KBM-7 (cell line): ENCODE measurements around the gene PCDHA2.
A peak's percentile ranks its signal among the peaks of the same experiment; 100 is the strongest.
"Not testable (repeated sequence)": the region's sequence is repeated elsewhere in the genome, so short reads cannot be mapped to it uniquely, and the experiment has no call there.

Source experiments
- DNase-seq: peaks from one replicate; pipeline ENCODE4 v3.0.0-alpha.2; 2015
- in situ Hi-C: fragments of 300-500 bp; cut with MboI; formaldehyde crosslinking; loops from 2 replicates; pipeline ENCODE4 v1.14.3; 2020; ENCODE audit warnings: low sequenced_read_pairs, low pct_unique_long_range_greater_than_20kb, mixed read lengths

PCDHA2 gene

DNA sequence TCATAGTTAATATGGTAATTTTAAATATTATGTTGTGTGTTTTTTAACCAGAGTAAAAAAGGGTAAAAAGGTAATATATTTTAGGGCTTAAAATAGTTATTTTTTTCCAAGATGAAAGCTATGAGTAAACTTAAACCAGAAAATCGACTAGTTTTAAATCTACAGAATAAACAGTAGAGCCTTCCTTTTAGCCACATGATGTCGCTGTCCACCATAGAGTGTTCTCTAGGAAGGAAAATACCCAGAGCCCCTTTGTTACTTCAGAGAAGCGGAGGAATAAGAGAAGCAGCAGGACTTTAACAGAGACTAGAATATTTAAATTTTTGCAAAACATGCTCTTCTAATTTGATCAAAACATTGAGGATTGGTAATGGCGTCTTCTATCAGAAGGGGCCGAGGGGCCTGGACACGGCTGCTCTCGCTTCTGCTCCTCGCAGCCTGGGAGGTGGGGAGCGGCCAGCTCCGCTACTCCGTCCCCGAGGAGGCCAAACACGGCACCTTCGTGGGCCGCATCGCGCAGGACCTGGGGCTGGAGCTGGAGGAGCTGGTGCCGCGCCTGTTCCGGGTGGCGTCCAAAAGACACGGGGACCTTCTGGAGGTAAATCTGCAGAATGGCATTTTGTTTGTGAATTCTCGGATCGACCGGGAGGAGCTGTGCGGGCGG lies at the start of gene PCDHA2:
Gene PCDHA2, plus strand, starts transcription at position 258 of the 664 bp plus-strand sequence.
- in situ Hi-C loops, result no loop called here
- peak; percentile 6 for DNase-seq

DNA sequence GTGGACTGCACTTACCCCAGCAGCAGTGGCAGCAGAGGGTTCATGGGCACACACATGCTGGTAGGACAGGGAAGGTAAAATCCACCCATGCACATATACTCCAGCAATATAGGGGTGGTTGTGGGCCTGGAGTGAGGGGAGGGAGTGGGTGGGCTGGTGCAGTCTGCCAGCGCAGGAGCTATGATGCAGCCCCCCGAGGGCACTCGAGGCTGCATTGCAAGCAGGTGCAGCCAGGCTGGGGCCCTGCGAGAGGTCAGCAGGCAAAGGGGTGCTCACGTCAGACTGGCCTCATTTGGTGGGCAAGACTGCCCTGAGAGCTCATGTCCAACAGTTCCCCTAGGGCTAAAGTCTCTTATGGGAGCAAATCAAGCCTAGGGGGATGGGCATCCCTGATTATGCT lies 41.1 kb upstream of the PCDHA2 start:
- in situ Hi-C loops, result no loop called here
- no peak for DNase-seq

- DNase-seq, result peak; percentile 15
- in situ Hi-C loops, result no loop called here
Observed at GRCh38 chr5:140764177-140764973, 30.3 kb upstream of the PCDHA2 start.

DNA sequence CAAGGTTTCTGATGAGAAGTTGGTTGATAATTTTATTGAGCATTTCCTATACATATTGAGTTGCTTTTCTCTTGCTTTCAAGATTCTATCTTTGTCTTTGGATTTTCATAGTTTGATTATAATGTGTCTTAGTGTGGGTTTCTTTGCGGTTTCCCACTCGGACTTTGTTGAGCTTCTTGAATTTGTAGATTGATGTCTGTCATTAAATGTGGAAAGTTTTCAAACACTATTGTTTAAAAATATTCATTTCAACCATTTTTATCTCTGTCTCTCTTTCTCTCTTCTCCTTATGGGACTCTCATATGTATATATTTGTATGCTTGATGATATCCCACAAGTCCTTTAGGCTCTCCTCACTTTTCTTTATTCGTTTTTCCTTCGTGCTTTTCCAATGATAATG lies 27.2 kb upstream of the PCDHA2 start:
- in situ Hi-C loops, result no loop called here
- no peak for DNase-seq

DNA sequence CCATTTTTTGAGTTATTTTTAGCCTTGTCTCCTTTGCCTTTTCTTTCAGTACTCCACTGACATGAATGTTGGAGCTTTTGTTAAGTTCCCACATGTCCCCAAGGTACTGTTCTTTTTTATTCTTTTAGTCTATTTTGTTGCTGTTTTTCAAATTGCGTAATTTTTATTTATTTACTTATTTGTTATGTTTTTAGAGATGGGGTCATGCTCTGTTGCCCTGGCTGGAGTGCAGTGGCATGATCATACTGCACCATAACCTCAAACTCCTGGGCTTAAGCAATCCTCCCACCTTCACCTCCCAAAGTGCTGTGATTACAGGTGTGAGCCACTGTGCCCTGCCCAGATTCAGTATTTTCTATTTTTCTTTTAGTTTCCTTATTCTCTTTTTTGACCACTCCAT lies 14.1 kb upstream of the PCDHA2 start:
- in situ Hi-C loops, result no loop called here
- DNase-seq, result no peak

GRCh38 chr5:140785905-140786686 lies 8.6 kb upstream of the PCDHA2 start, which contains the start of gene PCDHA1:
PCDHA1 (plus strand) TSS chr5:140786140.
- in situ Hi-C loops, result no loop called here
- DNase-seq, result peak; percentile 47

DNA sequence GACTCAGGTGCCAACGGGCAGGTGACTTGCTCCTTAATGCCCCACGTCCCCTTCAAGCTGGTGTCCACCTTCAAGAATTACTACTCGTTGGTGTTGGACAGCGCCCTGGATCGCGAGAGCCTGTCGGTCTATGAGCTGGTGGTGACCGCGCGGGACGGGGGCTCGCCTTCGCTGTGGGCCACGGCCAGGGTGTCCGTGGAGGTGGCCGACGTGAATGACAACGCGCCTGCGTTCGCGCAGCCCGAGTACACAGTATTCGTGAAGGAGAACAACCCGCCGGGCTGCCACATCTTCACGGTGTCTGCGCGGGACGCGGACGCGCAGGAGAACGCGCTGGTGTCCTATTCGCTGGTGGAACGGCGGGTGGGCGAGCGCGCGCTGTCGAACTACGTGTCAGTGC lies 7.2 kb upstream of the PCDHA2 start:
- in situ Hi-C loops, DNase-seq: not testable (repeated sequence)

DNA sequence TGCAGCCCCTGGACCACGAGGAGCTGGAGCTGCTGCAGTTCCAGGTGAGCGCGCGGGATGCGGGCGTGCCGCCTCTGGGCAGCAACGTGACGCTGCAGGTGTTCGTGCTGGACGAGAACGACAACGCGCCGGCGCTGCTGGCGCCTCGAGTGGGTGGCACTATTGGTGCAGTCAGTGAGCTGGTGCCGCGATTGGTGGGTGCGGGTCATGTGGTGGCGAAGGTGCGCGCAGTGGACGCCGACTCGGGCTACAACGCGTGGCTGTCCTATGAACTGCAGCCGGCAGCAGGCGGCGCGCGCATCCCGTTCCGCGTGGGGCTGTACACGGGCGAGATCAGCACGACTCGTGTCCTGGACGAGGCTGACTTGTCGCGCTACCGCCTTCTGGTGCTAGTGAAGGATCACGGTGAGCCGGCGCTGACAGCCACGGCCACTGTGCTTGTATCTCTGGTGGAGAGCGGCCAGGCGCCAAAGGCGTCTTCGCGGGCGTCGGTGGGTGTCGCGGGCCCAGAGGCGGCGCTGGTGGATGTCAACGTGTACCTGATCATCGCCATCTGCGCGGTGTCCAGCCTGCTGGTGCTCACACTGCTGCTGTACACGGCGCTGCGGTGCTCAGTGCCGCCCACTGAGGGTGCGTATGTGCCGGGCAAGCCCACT lies 6.7 kb upstream of the PCDHA2 start:
- DNase-seq, in situ Hi-C loops: not testable (repeated sequence)

GRCh38 chr5:140791089-140791488 lies 3.6 kb upstream of the PCDHA2 start:
- in situ Hi-C loops, result no loop called here
- no peak for DNase-seq

- in situ Hi-C loops, result no loop called here
- DNase-seq, result peak; percentile 23
Observed at GRCh38 chr5:140795259-140795641, 598 bp downstream of the PCDHA2 start.

GRCh38 chr5:140796072-140796717 lies 1.5 kb downstream of the PCDHA2 start:
- in situ Hi-C loops, DNase-seq: not testable (repeated sequence)

GRCh38 chr5:140796718-140797095 lies 2.1 kb downstream of the PCDHA2 start:
- in situ Hi-C loops, result no loop called here
- DNase-seq, result no peak

- in situ Hi-C loops, result no loop called here
- peak; percentile 75 for DNase-seq
Observed at GRCh38 chr5:140800816-140801493, 6.3 kb downstream of the PCDHA2 start, which contains the start of gene PCDHA3. PCDHA3 (plus strand) TSS chr5:140801057.

DNA sequence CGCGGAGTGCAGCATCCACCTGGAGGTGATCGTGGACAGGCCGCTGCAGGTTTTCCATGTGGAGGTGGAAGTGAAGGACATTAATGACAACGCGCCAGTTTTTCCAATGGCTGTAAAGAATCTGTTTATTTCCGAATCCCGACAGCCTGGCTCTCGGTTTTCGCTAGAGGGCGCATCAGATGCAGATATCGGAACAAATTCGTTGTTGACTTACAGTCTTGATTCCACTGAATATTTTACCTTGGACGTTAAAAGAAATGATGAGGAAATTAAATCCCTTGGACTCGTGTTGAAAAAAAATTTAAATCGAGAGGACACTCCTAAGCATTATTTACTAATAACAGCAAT lies 6.8 kb downstream of the PCDHA2 start:
- in situ Hi-C loops, result no loop called here
- peak; percentile 65 for DNase-seq

DNA sequence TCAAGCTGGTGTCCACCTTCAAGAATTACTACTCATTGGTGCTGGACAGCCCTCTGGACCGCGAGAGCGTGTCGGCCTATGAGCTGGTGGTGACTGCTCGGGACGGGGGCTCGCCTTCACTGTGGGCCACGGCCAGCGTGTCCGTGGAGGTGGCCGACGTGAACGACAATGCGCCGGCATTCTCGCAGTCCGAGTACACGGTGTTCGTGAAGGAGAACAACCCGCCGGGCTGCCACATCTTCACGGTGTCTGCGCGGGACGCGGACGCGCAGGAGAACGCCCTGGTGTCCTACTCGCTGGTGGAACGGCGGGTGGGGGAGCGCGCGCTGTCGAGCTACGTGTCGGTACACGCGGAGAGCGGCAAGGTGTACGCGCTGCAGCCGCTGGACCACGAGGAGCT lies 7.7 kb downstream of the PCDHA2 start:
- DNase-seq, in situ Hi-C loops: not testable (repeated sequence)

DNA sequence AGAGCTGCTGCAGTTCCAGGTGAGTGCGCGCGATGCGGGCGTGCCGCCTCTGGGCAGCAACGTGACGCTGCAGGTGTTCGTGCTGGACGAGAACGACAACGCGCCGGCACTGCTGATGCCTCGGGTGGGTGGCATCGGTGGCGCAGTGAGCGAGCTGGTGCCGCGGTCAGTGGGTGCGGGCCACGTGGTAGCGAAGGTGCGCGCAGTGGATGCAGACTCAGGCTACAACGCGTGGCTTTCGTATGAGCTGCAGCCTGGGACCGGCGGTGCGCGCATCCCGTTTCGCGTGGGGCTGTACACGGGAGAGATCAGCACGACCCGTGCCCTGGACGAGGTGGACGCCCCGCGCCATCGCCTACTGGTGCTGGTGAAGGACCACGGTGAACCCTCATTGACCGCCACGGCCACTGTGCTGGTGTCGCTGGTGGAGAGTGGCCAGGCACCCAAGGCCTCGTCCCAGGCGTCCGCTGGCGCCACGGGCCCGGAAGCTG lies 8.2 kb downstream of the PCDHA2 start:
- in situ Hi-C loops, result no loop called here
- DNase-seq, result no peak

DNA sequence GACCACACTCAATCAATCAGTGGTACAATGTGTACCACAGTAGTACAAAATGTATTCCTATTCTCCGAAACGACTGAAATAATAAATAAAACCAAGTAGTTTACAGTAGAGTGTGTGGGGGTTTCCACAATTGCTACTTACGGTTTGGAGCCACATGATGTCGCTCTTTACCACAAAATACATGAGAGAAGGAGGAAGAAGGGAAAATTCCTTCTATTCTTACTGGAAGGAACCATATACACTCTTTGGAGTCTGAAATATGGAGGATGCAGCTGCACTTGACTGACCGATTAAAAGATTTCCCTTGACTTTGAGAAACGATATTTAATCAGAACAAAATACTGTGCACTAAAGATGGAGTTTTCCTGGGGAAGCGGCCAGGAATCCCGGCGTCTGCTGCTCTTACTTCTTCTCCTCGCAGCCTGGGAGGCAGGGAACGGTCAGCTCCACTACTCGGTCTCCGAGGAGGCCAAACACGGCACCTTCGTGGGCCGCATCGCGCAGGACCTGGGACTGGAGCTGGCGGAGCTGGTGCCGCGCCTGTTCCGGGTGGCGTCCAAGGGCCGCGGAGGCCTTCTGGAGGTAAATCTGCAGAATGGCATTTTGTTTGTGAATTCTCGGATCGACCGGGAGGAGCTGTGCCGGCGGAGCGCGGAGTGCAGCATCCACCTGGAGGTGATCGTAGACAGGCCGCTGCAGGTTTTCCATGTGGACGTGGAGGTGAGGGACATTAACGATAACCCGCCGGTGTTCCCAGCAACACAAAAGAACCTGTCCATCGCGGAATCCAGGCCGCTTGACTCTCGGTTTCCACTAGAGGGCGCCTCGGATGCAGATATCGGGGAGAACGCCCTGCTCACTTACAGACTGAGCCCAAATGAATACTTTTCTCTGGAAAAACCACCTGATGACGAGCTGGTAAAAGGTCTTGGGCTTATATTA lies 12.5 kb downstream of the PCDHA2 start, which contains the start of gene PCDHA4:
Gene PCDHA4, plus strand, starts transcription at position 235 of the 942 bp plus-strand sequence.
- in situ Hi-C loops, result no loop called here
- DNase-seq, result peak; percentile 3
